ENCODE results near the gene PDZRN4.
"Not testable (repeated sequence)": the region's sequence is repeated elsewhere in the genome, so short reads cannot be mapped to it uniquely, and the experiment has no call there.

The PDZRN4 gene

DNA sequence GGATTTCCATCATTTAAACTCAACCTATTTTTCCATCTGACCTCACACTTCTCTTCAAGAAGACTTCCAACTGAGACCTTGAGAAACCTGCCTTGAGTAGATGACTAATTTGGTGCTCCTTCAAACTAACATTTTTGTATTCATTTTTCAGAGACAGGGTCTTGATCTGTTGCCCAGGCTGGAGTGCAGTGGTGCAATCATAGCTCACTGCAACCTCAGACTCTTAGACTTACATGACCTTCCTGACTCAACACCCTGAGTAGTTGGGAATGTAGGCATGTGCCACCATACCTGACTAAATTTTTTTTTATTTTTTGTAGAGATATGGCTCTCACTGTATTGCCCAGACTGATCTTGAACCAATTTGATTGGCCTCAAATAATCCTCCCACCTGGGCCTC lies 389.9 kb downstream of the PDZRN4 start:
- DNase-seq, result no peak

DNA sequence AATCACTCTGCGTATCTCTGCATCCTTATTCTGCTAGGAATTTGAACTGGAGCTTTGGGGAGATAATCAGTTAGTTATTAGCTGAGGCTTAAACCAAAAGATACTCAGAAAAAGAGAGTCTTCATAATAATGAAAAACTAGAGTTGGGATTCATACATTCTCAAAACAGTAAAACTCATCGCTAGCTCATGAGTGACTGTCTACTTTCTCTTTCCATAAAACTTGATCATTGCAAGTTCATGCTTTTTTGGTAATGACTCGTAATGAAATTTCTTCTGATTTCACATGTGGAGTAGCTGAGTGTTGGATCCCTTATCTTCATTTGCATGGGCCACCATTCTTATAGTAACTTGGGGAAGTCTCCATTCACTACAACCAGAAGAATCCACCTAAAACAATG lies 397.7 kb downstream of the PDZRN4 start:
- no peak for DNase-seq

DNA sequence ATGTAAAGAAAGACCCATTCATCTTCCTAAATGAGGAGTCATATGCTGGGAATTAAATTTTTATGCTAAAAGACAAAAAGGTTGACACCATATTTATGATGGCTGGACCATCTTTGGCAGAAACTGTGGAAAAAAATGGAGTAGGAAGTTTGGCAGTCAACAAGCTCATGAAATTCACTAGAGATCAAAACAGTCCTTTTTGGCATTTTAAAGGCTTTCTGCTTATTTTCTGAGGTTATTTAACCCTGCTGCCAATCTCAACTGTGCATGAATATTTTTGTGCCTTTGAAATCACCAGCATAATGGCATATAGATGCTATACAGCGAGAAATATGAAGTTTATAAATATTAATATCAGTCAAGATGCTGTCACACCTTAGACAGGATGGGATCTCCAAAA lies 399.5 kb downstream of the PDZRN4 start:
- no peak for DNase-seq

DNA sequence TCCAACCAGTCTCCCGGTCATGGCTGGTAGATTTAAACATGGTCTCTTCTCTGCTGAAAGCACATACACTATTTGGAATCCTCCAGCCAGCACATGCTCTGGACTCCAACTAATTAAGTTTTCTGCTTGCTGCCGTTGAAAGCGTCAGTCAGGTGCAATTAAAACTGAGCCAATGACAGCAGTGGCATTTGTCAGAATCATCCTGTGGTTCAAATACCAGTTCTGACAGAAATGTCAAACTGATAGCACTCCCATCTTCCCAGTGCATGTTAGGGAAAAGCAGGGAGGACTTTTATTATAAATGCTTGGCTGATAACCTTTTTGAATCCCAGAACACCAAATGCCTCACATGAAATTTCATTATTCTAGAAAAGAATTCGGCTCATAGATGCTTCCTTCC lies 401.8 kb downstream of the PDZRN4 start:
- no peak for DNase-seq

DNA sequence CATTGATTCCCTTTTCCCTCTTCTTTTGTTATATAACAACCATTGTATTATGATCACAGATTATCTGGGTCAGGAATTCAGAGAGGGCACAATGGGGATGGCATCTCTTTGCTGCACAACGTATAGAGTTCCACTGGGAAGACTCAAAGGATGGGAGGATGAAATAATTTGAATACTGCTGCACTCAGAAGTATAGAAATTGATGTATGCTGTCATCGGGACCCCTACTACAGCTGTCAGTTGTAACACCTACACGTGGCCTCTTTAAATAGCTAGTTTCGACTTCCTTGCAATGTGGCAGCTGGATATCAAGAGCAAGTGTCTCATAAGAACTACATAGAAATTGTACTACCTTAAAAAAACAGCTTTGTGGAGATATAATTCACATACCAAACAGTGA lies 408.1 kb downstream of the PDZRN4 start:
- no peak for DNase-seq

DNA sequence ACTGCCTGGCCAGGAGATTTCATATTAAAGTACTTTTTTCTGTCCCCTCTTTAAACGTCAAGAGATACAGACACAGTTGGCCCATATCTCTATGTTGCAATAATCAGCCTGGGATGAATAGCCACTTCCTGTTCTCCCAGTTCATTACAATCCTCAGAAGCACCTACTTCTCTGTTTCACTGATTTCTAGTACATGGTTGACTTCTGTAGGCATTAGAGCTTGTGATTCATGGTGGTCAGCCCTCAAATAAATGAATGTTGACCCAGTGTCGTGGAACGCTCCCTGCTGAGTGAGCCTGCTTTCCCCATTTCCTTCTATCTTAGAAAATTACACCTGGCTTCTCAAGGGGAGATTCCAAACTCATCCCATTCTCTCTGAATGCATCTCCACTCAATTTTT lies 416.7 kb downstream of the PDZRN4 start:
- no peak for DNase-seq

DNA sequence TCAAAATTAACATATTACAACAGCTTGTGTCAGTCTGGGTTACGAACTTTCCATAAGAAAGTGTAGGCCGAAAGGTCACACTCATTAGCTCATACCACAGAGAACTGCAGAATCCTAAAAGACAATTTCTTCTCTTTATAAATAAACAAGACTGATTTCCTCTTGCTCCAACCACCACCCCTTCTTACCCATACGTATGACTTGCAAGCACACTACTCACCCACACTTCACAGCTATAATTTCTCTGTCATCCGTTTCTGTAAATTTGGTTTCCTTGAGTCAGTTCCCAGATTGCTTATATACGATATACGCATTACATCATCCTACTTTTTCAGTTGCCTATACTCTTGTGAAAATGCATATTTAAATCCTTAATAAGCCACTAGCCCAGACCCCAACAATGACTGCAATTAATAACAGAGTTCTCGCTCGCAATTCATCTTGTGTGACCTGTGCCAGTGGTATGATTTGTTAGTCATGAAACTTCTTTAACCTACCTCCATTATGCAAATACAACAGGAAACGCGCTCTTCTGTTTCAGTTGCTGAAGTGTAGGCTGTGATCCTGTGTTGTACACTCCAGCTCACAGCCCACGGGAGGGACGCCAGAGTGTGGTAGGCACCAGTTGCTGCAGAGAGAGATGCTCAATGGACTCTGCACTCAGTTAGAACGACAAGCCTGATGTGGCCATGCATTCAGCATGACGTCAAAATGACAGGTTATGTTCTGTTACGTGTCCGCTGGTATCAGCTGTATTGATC lies 417.6 kb downstream of the PDZRN4 start:
- no peak for DNase-seq

DNA sequence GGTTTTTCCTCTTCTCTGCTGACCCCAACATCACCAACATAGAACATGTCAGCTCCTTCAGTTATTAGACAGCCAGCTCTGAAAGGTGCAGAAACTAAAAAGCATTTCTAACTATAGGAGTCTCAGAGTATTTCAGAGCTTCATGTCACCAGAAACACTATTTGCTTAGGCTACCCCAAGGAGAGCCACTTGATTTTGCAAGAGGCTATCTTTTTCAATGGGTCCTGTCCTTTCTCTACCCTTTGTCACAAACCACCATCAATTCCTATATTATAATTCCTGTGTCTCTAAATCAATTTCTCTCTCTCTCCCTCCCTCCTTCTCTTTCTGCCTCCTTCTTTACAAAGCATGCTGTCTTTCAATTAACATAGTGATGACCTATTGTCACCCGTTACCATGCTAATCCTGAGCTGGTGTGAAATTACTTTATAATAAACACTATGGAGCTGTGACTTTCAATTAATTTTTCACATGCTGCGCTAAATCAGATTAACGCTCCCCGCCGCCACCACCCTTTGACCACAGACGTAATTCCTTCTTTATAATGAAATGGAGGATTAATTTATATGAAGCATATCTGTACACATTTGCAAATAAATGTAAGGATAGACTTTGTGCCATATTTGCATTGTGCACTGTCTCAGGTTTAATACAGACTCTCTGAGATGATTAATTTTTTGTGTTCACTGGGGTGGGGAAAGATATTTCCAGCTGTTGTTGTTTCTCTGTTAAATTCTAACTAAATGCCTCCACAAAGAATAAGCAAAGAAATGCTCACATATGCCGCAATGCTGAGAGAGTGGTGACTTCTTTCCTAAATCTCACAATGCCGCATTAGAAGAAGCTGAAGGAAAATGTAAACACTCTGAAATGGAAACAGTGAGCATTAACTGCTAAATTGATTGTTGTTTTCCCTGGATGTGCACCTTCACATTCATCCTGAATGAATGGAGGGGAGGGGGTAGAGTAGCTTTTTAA lies 418.6 kb downstream of the PDZRN4 start:
- DNase-seq, result no peak

DNA sequence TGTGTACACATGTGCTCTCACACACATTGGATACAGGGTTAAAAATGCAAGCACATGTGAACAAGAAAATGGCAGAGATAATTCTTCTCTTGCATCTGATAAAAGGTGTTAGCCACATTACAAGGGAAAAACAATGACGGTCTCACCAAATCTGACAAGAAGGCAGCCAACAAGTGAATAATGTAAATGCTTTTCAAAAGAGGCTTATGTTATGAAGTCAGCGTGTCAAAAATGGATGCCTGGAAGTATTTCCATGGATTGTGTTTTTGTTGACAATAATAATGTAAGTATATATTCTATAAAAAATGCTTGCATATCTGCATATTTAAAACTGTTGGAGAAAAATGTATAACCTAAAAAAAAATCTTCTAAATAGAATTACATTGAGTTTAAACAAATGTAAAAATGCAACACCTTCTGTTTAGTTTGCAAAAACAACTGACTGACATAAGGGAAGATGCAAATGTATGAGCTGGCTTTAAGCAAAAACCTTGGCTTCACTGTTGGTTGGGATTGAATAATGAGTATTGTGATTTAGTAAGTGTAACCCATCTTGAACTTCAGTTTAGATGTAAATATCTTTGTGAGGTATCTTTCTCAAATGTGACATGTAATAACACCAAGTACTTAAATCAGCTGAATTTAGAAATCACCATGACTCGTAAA lies 424.9 kb downstream of the PDZRN4 start:
- DNase-seq, result no peak

DNA sequence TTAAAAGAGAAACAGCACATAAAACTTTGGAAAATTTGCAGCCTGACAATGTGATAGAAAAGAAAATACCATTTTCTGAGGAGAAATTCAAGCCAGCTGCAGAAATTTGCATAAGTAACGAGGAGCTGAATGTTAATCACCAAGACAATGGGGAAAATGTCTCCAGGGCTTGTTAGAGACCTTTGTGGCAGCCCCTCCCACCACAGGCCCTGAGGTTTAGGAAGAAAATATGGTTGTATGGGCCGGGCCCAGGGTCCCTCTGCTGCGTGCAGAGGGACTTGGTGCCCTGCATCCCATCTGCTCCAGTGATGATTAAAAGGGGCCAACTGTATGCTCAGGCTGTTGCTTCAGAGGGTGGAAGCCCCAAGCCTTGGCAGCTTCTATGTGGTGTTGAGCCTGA lies 427.1 kb downstream of the PDZRN4 start:
- not testable (repeated sequence) for DNase-seq

DNA sequence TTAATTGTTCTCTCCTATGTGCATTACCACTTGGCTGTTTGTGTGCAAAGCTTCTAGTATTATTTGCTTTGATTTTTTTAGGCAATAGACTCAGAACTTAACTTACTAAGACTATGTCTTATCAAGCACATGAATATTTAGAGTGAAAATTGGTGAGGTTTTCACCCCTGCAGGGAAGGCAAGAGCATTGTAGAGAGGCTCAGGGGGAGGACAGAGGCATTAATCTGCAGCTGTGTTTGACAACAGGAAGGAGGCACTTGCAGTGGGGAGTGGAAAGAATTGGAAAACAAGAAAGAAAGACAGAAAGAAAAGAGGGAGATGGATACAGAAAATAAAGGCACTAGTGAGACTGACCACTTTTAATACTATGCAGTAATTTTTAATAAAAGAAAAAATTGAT lies 431.6 kb downstream of the PDZRN4 start:
- no peak for DNase-seq

DNA sequence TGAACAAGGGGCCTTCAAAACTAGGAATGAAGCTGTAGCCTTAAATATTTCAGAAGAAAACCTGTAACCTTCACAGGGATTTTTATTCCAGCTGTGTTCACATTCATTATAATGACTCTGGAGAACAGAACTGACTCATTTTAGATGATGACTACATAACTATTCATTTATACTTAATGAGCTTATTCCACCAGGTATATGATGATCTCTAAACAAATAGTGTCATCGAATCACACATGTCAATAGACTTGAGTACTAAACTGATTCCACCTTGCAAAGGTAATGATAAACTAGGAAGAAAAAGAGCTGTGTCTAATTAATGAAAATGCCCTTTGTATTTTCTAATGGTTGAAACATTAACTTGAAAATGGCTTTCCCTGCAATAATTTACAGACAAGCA lies 433.2 kb downstream of the PDZRN4 start:
- no peak for DNase-seq

Measured in stimulated activated CD4-positive, alpha-beta T cell treated with anti-CD3 and anti-CD28 coated beads, Interleukin-4, amount 100 ng/mL, for 4 hours (primary cell).